GM23338 (cell line): ENCODE data around the gene NCKAP5.

Experiments used
- CREB1 ChIP-seq: fragments of 250-450 bp; sonication (Bioruptor Pico); IDR thresholded peaks from 2 replicates; pipeline ENCODE4 v1.5.0; 2020; ENCODE audit warnings: low read depth, mild to moderate bottlenecking, moderate library complexity
- CTCF ChIP-seq, 2 experiments: fragments of 200-600 bp in 1 of 2; sonication (generic) in 1 of 2; conservative IDR thresholded peaks; 2 replicates each; pipeline versions ENCODE4 v1.5.1 to v1.6.1; 2016 to 2017; ENCODE audit warnings: antibody characterized with exemption in 2 of 2, low read depth in 2 of 2, mild to moderate bottlenecking in 2 of 2, moderate library complexity in 1 of 2
- ETS1 ChIP-seq: IDR thresholded peaks from 2 replicates; pipeline ENCODE4 v1.6.1; 2016; ENCODE audit warnings: antibody characterized with exemption
- EZH2 ChIP-seq: fragments of 200-600 bp; sonication (generic); IDR thresholded peaks from one replicate; pipeline ENCODE4 v1.8.0; 2017; ENCODE audit warnings: antibody characterized with exemption, mild to moderate bottlenecking, low read depth; ENCODE audit not compliant: unreplicated experiment
- EZH2phosphoT487 ChIP-seq: fragments of 200-600 bp; sonication (generic); IDR thresholded peaks from one replicate; pipeline ENCODE4 v1.8.1; 2018; ENCODE audit warnings: antibody characterized with exemption; ENCODE audit not compliant: unreplicated experiment
- JUNB ChIP-seq: IDR thresholded peaks from one replicate; pipeline ENCODE4 v1.6.1; 2016; ENCODE audit warnings: antibody characterized with exemption; ENCODE audit not compliant: unreplicated experiment
- POLR2AphosphoS5 ChIP-seq: IDR thresholded peaks from 2 replicates; pipeline ENCODE4 v1.6.1; 2016; ENCODE audit warnings: antibody characterized with exemption, low read depth
- STAT1 ChIP-seq: IDR thresholded peaks from one replicate; pipeline ENCODE4 v1.6.1; 2016; ENCODE audit warnings: antibody characterized with exemption; ENCODE audit not compliant: unreplicated experiment
- ZNF114 ChIP-seq: fragments of 250-450 bp; sonication (Bioruptor Pico); IDR thresholded peaks from 2 replicates; pipeline ENCODE4 v1.5.0; 2020; ENCODE audit warnings: mild to moderate bottlenecking, moderate library complexity
- TF ChIP-seq, protein P1 (sequence below): IDR thresholded peaks from one replicate; pipeline ENCODE4 v1.6.1; 2018; ENCODE audit warnings: antibody characterized with exemption; ENCODE audit not compliant: unreplicated experiment
- TF ChIP-seq, protein P2 (sequence below): fragments of 250-450 bp; sonication (Bioruptor Pico); IDR thresholded peaks from 2 replicates; pipeline ENCODE4 v1.5.0; 2020; ENCODE audit warnings: mild to moderate bottlenecking, moderate library complexity

- TF ChIP-seq CREB1 (CRISPR knock-in tag) (no peak), EZH2 (no peak), CTCF (conservative IDR thresholded peaks at IDR 0.05; ENCODE audit: low read depth in 2 of 2) (no peak), EZH2phosphoT487 (no peak), ZNF114 (CRISPR knock-in tag) (no peak), POLR2AphosphoS5 (no peak), JUNB (no peak), STAT1 (no peak), ETS1 (no peak)
- TF ChIP-seq, protein P1, sequence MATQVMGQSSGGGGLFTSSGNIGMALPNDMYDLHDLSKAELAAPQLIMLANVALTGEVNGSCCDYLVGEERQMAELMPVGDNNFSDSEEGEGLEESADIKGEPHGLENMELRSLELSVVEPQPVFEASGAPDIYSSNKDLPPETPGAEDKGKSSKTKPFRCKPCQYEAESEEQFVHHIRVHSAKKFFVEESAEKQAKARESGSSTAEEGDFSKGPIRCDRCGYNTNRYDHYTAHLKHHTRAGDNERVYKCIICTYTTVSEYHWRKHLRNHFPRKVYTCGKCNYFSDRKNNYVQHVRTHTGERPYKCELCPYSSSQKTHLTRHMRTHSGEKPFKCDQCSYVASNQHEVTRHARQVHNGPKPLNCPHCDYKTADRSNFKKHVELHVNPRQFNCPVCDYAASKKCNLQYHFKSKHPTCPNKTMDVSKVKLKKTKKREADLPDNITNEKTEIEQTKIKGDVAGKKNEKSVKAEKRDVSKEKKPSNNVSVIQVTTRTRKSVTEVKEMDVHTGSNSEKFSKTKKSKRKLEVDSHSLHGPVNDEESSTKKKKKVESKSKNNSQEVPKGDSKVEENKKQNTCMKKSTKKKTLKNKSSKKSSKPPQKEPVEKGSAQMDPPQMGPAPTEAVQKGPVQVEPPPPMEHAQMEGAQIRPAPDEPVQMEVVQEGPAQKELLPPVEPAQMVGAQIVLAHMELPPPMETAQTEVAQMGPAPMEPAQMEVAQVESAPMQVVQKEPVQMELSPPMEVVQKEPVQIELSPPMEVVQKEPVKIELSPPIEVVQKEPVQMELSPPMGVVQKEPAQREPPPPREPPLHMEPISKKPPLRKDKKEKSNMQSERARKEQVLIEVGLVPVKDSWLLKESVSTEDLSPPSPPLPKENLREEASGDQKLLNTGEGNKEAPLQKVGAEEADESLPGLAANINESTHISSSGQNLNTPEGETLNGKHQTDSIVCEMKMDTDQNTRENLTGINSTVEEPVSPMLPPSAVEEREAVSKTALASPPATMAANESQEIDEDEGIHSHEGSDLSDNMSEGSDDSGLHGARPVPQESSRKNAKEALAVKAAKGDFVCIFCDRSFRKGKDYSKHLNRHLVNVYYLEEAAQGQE, result no peak
- TF ChIP-seq, protein P2, sequence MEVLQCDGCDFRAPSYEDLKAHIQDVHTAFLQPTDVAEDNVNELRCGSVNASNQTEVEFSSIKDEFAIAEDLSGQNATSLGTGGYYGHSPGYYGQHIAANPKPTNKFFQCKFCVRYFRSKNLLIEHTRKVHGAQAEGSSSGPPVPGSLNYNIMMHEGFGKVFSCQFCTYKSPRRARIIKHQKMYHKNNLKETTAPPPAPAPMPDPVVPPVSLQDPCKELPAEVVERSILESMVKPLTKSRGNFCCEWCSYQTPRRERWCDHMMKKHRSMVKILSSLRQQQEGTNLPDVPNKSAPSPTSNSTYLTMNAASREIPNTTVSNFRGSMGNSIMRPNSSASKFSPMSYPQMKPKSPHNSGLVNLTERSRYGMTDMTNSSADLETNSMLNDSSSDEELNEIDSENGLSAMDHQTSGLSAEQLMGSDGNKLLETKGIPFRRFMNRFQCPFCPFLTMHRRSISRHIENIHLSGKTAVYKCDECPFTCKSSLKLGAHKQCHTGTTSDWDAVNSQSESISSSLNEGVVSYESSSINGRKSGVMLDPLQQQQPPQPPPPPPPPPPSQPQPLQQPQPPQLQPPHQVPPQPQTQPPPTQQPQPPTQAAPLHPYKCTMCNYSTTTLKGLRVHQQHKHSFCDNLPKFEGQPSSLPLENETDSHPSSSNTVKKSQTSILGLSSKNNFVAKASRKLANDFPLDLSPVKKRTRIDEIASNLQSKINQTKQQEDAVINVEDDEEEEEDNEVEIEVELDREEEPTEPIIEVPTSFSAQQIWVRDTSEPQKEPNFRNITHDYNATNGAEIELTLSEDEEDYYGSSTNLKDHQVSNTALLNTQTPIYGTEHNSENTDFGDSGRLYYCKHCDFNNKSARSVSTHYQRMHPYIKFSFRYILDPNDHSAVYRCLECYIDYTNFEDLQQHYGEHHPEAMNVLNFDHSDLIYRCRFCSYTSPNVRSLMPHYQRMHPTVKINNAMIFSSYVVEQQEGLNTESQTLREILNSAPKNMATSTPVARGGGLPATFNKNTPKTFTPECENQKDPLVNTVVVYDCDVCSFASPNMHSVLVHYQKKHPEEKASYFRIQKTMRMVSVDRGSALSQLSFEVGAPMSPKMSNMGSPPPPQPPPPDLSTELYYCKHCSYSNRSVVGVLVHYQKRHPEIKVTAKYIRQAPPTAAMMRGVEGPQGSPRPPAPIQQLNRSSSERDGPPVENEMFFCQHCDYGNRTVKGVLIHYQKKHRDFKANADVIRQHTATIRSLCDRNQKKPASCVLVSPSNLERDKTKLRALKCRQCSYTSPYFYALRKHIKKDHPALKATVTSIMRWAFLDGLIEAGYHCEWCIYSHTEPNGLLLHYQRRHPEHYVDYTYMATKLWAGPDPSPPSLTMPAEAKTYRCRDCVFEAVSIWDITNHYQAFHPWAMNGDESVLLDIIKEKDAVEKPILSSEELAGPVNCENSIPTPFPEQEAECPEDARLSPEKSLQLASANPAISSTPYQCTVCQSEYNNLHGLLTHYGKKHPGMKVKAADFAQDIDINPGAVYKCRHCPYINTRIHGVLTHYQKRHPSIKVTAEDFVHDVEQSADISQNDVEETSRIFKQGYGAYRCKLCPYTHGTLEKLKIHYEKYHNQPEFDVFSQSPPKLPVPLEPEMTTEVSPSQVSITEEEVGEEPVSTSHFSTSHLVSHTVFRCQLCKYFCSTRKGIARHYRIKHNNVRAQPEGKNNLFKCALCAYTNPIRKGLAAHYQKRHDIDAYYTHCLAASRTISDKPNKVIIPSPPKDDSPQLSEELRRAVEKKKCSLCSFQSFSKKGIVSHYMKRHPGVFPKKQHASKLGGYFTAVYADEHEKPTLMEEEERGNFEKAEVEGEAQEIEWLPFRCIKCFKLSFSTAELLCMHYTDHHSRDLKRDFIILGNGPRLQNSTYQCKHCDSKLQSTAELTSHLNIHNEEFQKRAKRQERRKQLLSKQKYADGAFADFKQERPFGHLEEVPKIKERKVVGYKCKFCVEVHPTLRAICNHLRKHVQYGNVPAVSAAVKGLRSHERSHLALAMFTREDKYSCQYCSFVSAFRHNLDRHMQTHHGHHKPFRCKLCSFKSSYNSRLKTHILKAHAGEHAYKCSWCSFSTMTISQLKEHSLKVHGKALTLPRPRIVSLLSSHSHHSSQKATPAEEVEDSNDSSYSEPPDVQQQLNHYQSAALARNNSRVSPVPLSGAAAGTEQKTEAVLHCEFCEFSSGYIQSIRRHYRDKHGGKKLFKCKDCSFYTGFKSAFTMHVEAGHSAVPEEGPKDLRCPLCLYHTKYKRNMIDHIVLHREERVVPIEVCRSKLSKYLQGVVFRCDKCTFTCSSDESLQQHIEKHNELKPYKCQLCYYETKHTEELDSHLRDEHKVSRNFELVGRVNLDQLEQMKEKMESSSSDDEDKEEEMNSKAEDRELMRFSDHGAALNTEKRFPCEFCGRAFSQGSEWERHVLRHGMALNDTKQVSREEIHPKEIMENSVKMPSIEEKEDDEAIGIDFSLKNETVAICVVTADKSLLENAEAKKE (CRISPR knock-in tag), result peak; percentile 77; the same call in 1 of the 2 replicates
Measured at GRCh38 chr2:133377599-133377998, 190.7 kb downstream of the NCKAP5 start.
